WTC11 (cell line): ENCODE data around the gene IGFN1. TPM values are rescaled to one million over a fixed set of nuclear protein-coding genes. Genes with fewer than 3 reads are reported as not detected.

Source experiments
- ATAC-seq: fragments of 200-7000 bp; cut with Tn5 transposase; 2 replicates; pipeline ENCODE4 v1.10.0; 2021; ENCODE audit warnings: mild to moderate bottlenecking, moderate library complexity
- CTCF ChIA-PET: fragments of 300-600 bp; sonication (Branson Sonifier 250); formaldehyde crosslinking; loops from one replicate; lab custom pipeline; 2021; ENCODE audit warnings: antibody characterized with exemption; lab: Charles Lee
- POLR2A ChIA-PET: fragments of 350-600 bp; sonication (Branson Sonifier 250); formaldehyde crosslinking; loops from one replicate; lab custom pipeline; 2021; ENCODE audit warnings: antibody characterized with exemption; lab: Charles Lee
- DNase-seq: peaks from one replicate; pipeline ENCODE4 v3.0.0; 2021; ENCODE audit warnings: low spot score
- H3K27ac Mint-ChIP-seq: 2 replicates; pipeline ENCODE4 v1.8.0; 2021; ENCODE audit warnings: mixed read lengths
- H3K27me3 Mint-ChIP-seq: 2 replicates; pipeline ENCODE4 v1.8.0; 2021; ENCODE audit warnings: low read depth, mild to moderate bottlenecking, moderate library complexity, mixed read lengths
- H3K36me3 Mint-ChIP-seq: 2 replicates; pipeline ENCODE4 v1.8.0; 2021; ENCODE audit warnings: mixed read lengths
- H3K4me1 Mint-ChIP-seq: 2 replicates; pipeline ENCODE4 v1.8.0; 2022; ENCODE audit warnings: mixed read lengths
- H3K4me3 Mint-ChIP-seq: 2 replicates; pipeline ENCODE4 v1.8.0; 2021; ENCODE audit warnings: mild to moderate bottlenecking, moderate library complexity, mixed read lengths
- H3K9me3 Mint-ChIP-seq: 2 replicates; pipeline ENCODE4 v1.8.0; 2021; ENCODE audit warnings: mixed read lengths
- ESRRA ChIP-seq: sonication (generic); formaldehyde crosslinking; IDR thresholded peaks from 2 replicates; pipeline ENCODE4 v1.8.1; 2022; ENCODE audit warnings: mild to moderate bottlenecking, missing genetic modification reagents, borderline replicate concordance
- ETV6 ChIP-seq: sonication (generic); formaldehyde crosslinking; IDR thresholded peaks from 2 replicates; pipeline ENCODE4 v1.8.1; 2022; ENCODE audit warnings: mild to moderate bottlenecking, missing genetic modification reagents
- IRF2 ChIP-seq: sonication (generic); formaldehyde crosslinking; IDR thresholded peaks from 2 replicates; pipeline ENCODE4 v1.8.0; 2022; ENCODE audit warnings: low read depth, missing genetic modification reagents, borderline replicate concordance
- MXD4 ChIP-seq: fragments of 250-450 bp; sonication (Bioruptor Pico); IDR thresholded peaks from 2 replicates; pipeline ENCODE4 v1.8.0; 2021; ENCODE audit warnings: mild to moderate bottlenecking, moderate library complexity, borderline replicate concordance
- NFYB ChIP-seq: sonication (generic); formaldehyde crosslinking; conservative IDR thresholded peaks from 2 replicates; pipeline ENCODE4 v1.8.0; 2022; ENCODE audit warnings: low read depth, missing genetic modification reagents
- PRRX2 ChIP-seq: fragments of 250-450 bp; sonication (Bioruptor Pico); IDR thresholded peaks from 2 replicates; pipeline ENCODE4 v1.8.0; 2021; ENCODE audit warnings: mild to moderate bottlenecking
- TP53 ChIP-seq: sonication (generic); formaldehyde crosslinking; IDR thresholded peaks from 2 replicates; pipeline ENCODE4 v1.8.1; 2023; ENCODE audit warnings: mild to moderate bottlenecking, missing genetic modification reagents
- ZNF121 ChIP-seq: sonication (generic); formaldehyde crosslinking; IDR thresholded peaks from 2 replicates; pipeline ENCODE4 v1.8.0; 2023; ENCODE audit warnings: missing genetic modification reagents
- ZNF671 ChIP-seq: fragments of 250-450 bp; sonication (Bioruptor Pico); IDR thresholded peaks from 2 replicates; pipeline ENCODE4 v1.8.0; 2021; ENCODE audit warnings: mild to moderate bottlenecking
- total RNA-seq: library from RNA; stranded (reverse); gene quantifications from 3 replicates; pipeline ENCODE4 v1.2.3, GENCODE V29; 2021
- TF ChIP-seq, protein P1 (sequence below): sonication (generic); formaldehyde crosslinking; IDR thresholded peaks from 2 replicates; pipeline ENCODE4 v1.8.1; 2022; ENCODE audit warnings: missing genetic modification reagents, borderline replicate concordance
- TF ChIP-seq, protein P2 (sequence below): sonication (generic); formaldehyde crosslinking; IDR thresholded peaks from 2 replicates; pipeline ENCODE4 v1.8.1; 2023; ENCODE audit warnings: mild to moderate bottlenecking, missing genetic modification reagents, borderline replicate concordance
- TF ChIP-seq, protein P3 (sequence below): sonication (generic); formaldehyde crosslinking; IDR thresholded peaks from 2 replicates; pipeline ENCODE4 v1.8.1; 2023; ENCODE audit warnings: mild to moderate bottlenecking, missing genetic modification reagents
- TF ChIP-seq, protein P4 (sequence below): fragments of 250-450 bp; sonication (Bioruptor Pico); conservative IDR thresholded peaks from 2 replicates; pipeline ENCODE4 v1.9.0; 2021; ENCODE audit warnings: mild to moderate bottlenecking
- TF ChIP-seq, protein P5 (sequence below): sonication (generic); formaldehyde crosslinking; conservative IDR thresholded peaks from 2 replicates; pipeline ENCODE4 v1.8.1; 2022; ENCODE audit warnings: mild to moderate bottlenecking, missing genetic modification reagents
- TF ChIP-seq, protein P6 (sequence below): fragments of 250-450 bp; sonication (Bioruptor Pico); IDR thresholded peaks from 2 replicates; pipeline ENCODE4 v1.9.0; 2021; ENCODE audit warnings: mild to moderate bottlenecking

The IGFN1 gene
- total RNA-seq, 1 experiment from 2014 or later = 0.11 TPM

DNA sequence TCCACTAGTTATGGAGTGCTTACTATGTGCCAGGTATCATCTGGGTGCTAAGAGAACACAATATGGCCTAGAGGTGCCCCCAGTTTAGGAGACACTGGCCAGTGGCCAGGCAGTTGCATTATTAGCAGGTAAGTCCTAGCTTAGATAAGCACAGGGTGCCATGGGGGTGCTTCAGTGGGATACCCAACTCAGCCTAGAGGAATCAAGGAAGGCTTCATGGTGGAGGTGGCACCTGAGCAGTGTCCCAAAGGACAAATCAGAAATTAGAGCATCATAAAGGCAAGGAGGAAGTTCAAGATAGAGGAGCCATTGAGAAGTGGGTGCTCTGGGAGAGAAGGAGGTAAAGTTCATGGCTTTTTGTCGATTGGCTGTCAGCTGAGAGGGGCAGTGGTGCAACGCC, 60.8 kb downstream of the IGFN1 start (continued):
- TF ChIP-seq ZNF121 (CRISPR knock-in tag) (no peak), ZNF671 (CRISPR knock-in tag) (no peak), TP53 (CRISPR knock-in tag) (no peak), ESRRA (CRISPR knock-in tag) (no peak)
- TF ChIP-seq, protein P1, sequence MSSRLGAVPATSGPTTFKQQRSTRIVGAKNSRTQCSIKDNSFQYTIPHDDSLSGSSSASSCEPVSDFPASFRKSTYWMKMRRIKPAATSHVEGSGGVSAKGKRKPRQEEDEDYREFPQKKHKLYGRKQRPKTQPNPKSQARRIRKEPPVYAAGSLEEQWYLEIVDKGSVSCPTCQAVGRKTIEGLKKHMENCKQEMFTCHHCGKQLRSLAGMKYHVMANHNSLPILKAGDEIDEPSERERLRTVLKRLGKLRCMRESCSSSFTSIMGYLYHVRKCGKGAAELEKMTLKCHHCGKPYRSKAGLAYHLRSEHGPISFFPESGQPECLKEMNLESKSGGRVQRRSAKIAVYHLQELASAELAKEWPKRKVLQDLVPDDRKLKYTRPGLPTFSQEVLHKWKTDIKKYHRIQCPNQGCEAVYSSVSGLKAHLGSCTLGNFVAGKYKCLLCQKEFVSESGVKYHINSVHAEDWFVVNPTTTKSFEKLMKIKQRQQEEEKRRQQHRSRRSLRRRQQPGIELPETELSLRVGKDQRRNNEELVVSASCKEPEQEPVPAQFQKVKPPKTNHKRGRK (CRISPR knock-in tag) = no peak
- TF ChIP-seq, protein P2, sequence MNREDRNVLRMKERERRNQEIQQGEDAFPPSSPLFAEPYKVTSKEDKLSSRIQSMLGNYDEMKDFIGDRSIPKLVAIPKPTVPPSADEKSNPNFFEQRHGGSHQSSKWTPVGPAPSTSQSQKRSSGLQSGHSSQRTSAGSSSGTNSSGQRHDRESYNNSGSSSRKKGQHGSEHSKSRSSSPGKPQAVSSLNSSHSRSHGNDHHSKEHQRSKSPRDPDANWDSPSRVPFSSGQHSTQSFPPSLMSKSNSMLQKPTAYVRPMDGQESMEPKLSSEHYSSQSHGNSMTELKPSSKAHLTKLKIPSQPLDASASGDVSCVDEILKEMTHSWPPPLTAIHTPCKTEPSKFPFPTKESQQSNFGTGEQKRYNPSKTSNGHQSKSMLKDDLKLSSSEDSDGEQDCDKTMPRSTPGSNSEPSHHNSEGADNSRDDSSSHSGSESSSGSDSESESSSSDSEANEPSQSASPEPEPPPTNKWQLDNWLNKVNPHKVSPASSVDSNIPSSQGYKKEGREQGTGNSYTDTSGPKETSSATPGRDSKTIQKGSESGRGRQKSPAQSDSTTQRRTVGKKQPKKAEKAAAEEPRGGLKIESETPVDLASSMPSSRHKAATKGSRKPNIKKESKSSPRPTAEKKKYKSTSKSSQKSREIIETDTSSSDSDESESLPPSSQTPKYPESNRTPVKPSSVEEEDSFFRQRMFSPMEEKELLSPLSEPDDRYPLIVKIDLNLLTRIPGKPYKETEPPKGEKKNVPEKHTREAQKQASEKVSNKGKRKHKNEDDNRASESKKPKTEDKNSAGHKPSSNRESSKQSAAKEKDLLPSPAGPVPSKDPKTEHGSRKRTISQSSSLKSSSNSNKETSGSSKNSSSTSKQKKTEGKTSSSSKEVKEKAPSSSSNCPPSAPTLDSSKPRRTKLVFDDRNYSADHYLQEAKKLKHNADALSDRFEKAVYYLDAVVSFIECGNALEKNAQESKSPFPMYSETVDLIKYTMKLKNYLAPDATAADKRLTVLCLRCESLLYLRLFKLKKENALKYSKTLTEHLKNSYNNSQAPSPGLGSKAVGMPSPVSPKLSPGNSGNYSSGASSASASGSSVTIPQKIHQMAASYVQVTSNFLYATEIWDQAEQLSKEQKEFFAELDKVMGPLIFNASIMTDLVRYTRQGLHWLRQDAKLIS = no peak
- TF ChIP-seq, protein P3, sequence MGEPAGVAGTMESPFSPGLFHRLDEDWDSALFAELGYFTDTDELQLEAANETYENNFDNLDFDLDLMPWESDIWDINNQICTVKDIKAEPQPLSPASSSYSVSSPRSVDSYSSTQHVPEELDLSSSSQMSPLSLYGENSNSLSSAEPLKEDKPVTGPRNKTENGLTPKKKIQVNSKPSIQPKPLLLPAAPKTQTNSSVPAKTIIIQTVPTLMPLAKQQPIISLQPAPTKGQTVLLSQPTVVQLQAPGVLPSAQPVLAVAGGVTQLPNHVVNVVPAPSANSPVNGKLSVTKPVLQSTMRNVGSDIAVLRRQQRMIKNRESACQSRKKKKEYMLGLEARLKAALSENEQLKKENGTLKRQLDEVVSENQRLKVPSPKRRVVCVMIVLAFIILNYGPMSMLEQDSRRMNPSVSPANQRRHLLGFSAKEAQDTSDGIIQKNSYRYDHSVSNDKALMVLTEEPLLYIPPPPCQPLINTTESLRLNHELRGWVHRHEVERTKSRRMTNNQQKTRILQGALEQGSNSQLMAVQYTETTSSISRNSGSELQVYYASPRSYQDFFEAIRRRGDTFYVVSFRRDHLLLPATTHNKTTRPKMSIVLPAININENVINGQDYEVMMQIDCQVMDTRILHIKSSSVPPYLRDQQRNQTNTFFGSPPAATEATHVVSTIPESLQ (CRISPR knock-in tag) = no peak
- TF ChIP-seq, protein P4, sequence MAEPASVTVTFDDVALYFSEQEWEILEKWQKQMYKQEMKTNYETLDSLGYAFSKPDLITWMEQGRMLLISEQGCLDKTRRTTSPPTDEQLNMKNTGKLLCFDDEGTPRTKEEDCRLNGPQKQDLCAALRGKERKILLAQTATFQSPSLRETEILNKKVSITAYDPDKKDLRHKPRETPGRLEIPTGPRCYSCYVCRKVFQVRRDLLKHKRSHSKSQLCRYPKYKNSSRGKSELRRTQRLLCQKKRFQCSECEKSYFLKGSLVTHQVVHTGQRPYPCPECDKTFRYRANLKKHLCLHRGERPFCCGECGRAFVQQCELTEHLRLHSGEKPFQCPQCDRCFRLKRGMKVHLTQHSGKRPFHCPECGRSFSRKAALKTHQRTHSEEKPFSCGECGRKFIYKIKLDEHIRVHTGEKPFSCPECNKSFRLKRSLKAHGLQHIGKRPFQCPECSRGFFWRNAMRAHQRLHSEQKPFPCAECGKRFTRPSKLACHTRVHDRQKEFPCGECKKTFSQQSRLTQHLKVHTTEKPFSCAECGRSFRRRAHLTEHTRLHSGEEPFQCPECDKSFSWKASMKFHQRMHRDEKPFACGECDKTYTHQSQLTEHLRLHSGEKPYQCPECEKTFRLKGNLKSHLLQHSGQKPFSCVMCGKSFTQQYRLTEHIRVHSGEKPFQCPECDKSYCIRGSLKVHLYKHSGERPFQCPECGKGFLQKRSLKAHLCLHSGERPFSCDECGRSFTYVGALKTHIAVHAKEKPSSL (CRISPR knock-in tag) = no peak

DNA sequence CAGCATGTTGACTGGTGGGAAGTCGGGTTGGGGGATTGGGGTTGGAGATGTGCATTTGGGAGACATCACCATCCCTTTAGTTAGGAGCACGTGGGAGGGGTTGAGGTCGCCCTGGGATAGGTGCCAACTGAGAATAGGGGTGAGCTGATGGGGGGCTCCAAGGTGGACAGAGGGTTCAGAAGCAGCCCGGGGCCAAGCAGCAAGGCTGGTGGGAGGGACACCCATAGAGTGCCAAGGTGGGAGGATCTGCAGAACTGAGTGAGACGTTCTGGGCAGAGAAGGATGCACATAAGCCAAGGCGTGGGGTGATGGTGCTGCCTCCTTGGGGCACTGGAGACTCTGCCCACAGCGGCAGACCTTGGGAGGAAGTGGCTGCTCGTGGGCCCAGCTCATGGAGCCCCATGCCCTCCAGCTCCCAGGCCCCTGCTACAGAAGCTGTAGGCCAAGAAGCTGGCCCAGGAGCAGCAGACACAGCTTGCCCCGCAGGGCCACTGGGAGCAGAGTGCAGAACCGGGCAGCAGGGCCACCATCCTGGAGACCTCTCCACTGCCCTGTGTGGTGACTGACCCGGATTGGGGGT, 61.3 kb downstream of the IGFN1 start:
- Mint-ChIP-seq H3K27me3 (no peaks in the 10 kb centered on the region; the same call in 1 of the 2 replicates), H3K9me3 (no peaks in the 10 kb centered on the region), H3K27ac (no peak overlapping the region), H3K4me3 (no peak overlapping the region), H3K4me1 (no peaks in the 10 kb centered on the region), H3K36me3 (no peaks in the 10 kb centered on the region)
- POLR2A ChIA-PET = no interaction called here
- ATAC-seq (no peak), DNase-seq (no peak)
- no peak for TF ChIP-seq MXD4 (CRISPR knock-in tag)
- TF ChIP-seq, protein P5, sequence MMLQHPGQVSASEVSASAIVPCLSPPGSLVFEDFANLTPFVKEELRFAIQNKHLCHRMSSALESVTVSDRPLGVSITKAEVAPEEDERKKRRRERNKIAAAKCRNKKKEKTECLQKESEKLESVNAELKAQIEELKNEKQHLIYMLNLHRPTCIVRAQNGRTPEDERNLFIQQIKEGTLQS (CRISPR knock-in tag) = no peak
- CTCF ChIA-PET = interaction anchor here (1.8 to 2.6 kb wide), 2 partner anchors 97 to 110 kb away, joined by 7 to 9 read pairs; no protein-coding TSS in a partner anchor

DNA sequence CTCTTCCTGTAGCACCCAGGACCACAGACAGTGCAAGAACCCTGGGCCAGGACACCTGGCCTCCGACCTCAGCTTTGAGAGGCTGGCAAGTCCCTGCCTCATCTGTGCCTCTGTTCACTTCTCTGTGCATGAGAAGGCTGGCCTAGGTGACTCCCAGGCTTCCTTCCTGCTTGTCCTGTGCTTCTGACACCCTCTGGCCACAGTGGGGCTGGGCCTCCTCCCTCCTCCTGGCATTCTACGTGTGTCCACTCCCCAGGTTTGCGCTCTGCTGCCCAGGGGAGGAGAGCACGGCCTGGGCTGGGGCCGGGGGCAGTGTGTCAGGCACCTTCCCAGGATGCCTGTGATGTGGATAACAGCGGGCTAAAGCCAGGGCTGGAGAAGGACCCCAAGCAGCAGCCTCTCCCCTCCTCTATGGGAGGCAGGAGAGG, 62.3 kb downstream of the IGFN1 start:
- POLR2A ChIA-PET = no interaction called here
- Mint-ChIP-seq H3K9me3 (no peaks in the 10 kb centered on the region), H3K27me3 (no peaks in the 10 kb centered on the region; the same call in 1 of the 2 replicates), H3K36me3 (no peaks in the 10 kb centered on the region), H3K27ac (no peak overlapping the region), H3K4me1 (no peaks in the 10 kb centered on the region), H3K4me3 (no peak overlapping the region)
- ATAC-seq = no peak
- CTCF ChIA-PET = interaction anchor here (2.5 kb wide), 1 partner anchor 37 kb away, joined by 12 read pairs; no protein-coding TSS in a partner anchor
- no peak for TF ChIP-seq TP53 (CRISPR knock-in tag)
- TF ChIP-seq, protein P6, sequence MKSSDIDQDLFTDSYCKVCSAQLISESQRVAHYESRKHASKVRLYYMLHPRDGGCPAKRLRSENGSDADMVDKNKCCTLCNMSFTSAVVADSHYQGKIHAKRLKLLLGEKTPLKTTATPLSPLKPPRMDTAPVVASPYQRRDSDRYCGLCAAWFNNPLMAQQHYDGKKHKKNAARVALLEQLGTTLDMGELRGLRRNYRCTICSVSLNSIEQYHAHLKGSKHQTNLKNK = no peak
- no peak for TF ChIP-seq IRF2 (CRISPR knock-in tag)
- no peak for TF ChIP-seq NFYB (CRISPR knock-in tag)
- TF ChIP-seq ETV6 (CRISPR knock-in tag) = no peak
- no peak for TF ChIP-seq PRRX2 (CRISPR knock-in tag)
- no peak for DNase-seq
